Activated CD4-positive, alpha-beta T cell treated with anti-CD3 and anti-CD28 coated beads for 36 hours (primary cell): ENCODE results near the gene NEMP2. TPM values are rescaled to one million over a fixed set of nuclear protein-coding genes. Genes with fewer than 3 reads are reported as not detected.
"Not testable (repeated sequence)": the region's sequence is repeated elsewhere in the genome, so short reads cannot be mapped to it uniquely, and the experiment has no call there.

Experiments used
- ATAC-seq: fragments of 200-7000 bp; cut with Tn5 transposase; one replicate; pipeline ENCODE4 v1.10.0; 2021; ENCODE audit warnings: mild to moderate bottlenecking, moderate library complexity
- CTCF ChIA-PET: fragments of 350-600 bp; sonication (Branson Sonifier 250); formaldehyde crosslinking; loops from one replicate; lab custom pipeline; 2021; ENCODE audit warnings: antibody characterized with exemption; lab: Charles Lee
- POLR2A ChIA-PET: fragments of 350-600 bp; sonication (Branson Sonifier 250); formaldehyde crosslinking; loops from one replicate; lab custom pipeline; 2021; ENCODE audit warnings: antibody characterized with exemption, inconsistent platforms; lab: Charles Lee
- DNase-seq: peaks from one replicate; pipeline ENCODE4 v3.0.0-alpha.2; 2020
- H3K27ac Mint-ChIP-seq: one replicate; pipeline ENCODE4 v1.8.0; 2021; ENCODE audit warnings: mixed read lengths
- H3K27me3 Mint-ChIP-seq: one replicate; pipeline ENCODE4 v1.8.0; 2021; ENCODE audit warnings: mixed read lengths
- H3K36me3 Mint-ChIP-seq: one replicate; pipeline ENCODE4 v1.8.0; 2021; ENCODE audit warnings: low read depth, mixed read lengths
- H3K4me1 Mint-ChIP-seq: one replicate; pipeline ENCODE4 v1.8.0; 2021; ENCODE audit warnings: mixed read lengths
- H3K4me3 Mint-ChIP-seq: one replicate; pipeline ENCODE4 v1.8.0; 2021; ENCODE audit warnings: mild to moderate bottlenecking, moderate library complexity, mixed read lengths
- H3K9me3 Mint-ChIP-seq: one replicate; pipeline ENCODE4 v1.8.0; 2021; ENCODE audit warnings: low read depth, mixed read lengths
- intact Hi-C, 2 experiments: fragments of 100-400 bp; cut with DNase I in 1 of 2; cut with micrococcal nuclease in 1 of 2; formaldehyde crosslinking; loops; one replicate each; pipeline versions ENCODE4 v1.14.2 to v1.15.1; 2022 to 2024; cut with DNase I, micrococcal nuclease
- total RNA-seq, 2 experiments: library from RNA; stranded (reverse); gene quantifications; one replicate each; pipeline ENCODE4 v1.2.3, GENCODE V29; 2021

Gene NEMP2
- total RNA-seq, 2 experiments from 2014 or later: 24.6 to 25.1 TPM

- Mint-ChIP-seq H3K27ac (peak overlapping the region; percentile 72), H3K4me1 (peaks cover 52% of the 10 kb centered on the region), H3K36me3 (peaks cover 41% of the 10 kb centered on the region)
- H3K9me3 Mint-ChIP-seq, DNase-seq, POLR2A ChIA-PET, H3K4me3 Mint-ChIP-seq, intact Hi-C loops, H3K27me3 Mint-ChIP-seq, ATAC-seq: not testable (repeated sequence)
- CTCF ChIA-PET: interaction anchor here (1.2 kb wide), 1 partner anchor 31 kb away, joined by 4 read pairs; no protein-coding TSS in a partner anchor
Measured at GRCh38 chr2:190468354-190468753, 66.2 kb downstream of the NEMP2 start.

- H3K4me3 Mint-ChIP-seq: no peak overlapping the region
- H3K4me1 Mint-ChIP-seq: peaks cover 55% of the 10 kb centered on the region
- H3K27ac Mint-ChIP-seq: no peak overlapping the region
- POLR2A ChIA-PET: no interaction called here
- H3K27me3 Mint-ChIP-seq: no peaks in the 10 kb centered on the region
- CTCF ChIA-PET: interaction anchor here (0.6 to 1.2 kb wide), 4 partner anchors 12 to 31 kb away, joined by 3 to 4 read pairs (median 4); no protein-coding TSS in a partner anchor
- DNase-seq: no peak
- no peak for ATAC-seq
- no peaks in the 10 kb centered on the region for H3K9me3 Mint-ChIP-seq
- peaks cover 38% of the 10 kb centered on the region for H3K36me3 Mint-ChIP-seq
- intact Hi-C loops: no loop called here
Measured at GRCh38 chr2:190467575-190468083, 66.9 kb downstream of the NEMP2 start.

GRCh38 chr2:190466819-190467446, 67.6 kb downstream of the NEMP2 start:
- Mint-ChIP-seq H3K9me3 (no peaks in the 10 kb centered on the region), H3K27ac (no peak overlapping the region), H3K27me3 (no peaks in the 10 kb centered on the region), H3K4me3 (no peak overlapping the region), H3K4me1 (peaks cover 57% of the 10 kb centered on the region), H3K36me3 (peaks cover 32% of the 10 kb centered on the region)
- DNase-seq (no peak), ATAC-seq (no peak)
- CTCF ChIA-PET: interaction anchor here (0.6 to 0.7 kb wide), 2 partner anchors 13 to 21 kb away, joined by 3 to 4 read pairs; no protein-coding TSS in a partner anchor
- intact Hi-C loops: no loop called here
- POLR2A ChIA-PET: interaction anchor here (0.7 kb wide), 1 partner anchor 426 kb away, joined by 3 read pairs; no protein-coding TSS in a partner anchor

- no peak for ATAC-seq
- H3K27ac Mint-ChIP-seq: no peak overlapping the region
- no peaks in the 10 kb centered on the region for H3K9me3 Mint-ChIP-seq
- H3K27me3 Mint-ChIP-seq: no peaks in the 10 kb centered on the region
- H3K4me1 Mint-ChIP-seq: peaks cover 63% of the 10 kb centered on the region
- peaks cover 23% of the 10 kb centered on the region for H3K36me3 Mint-ChIP-seq
- no peak for DNase-seq
- ChIA-PET CTCF (no interaction called here), POLR2A (no interaction called here)
- no peak overlapping the region for H3K4me3 Mint-ChIP-seq
- intact Hi-C loops: no loop called here
Measured at GRCh38 chr2:190465060-190465459, 69.5 kb downstream of the NEMP2 start.

- no peak for ATAC-seq
- no peak for DNase-seq
- intact Hi-C loops: no loop called here
- ChIA-PET CTCF (interaction anchor here (0.7 to 1.0 kb wide), 2 partner anchors 11 to 475 kb away, joined by 3 read pairs; no protein-coding TSS in a partner anchor), POLR2A (interaction anchor here (0.5 to 0.7 kb wide), 2 partner anchors 71 to 625 kb away, joined by 4 read pairs; no protein-coding TSS in a partner anchor)
- Mint-ChIP-seq H3K4me3 (no peak overlapping the region), H3K27me3 (no peaks in the 10 kb centered on the region), H3K36me3 (peaks cover 21% of the 10 kb centered on the region), H3K27ac (peak overlapping the region; percentile 16), H3K4me1 (peaks cover 52% of the 10 kb centered on the region), H3K9me3 (no peaks in the 10 kb centered on the region)
Measured at GRCh38 chr2:190462611-190463010, 71.9 kb downstream of the NEMP2 start.

- ChIA-PET POLR2A (no interaction called here), CTCF (no interaction called here)
- Mint-ChIP-seq H3K9me3 (no peaks in the 10 kb centered on the region), H3K36me3 (peaks cover 25% of the 10 kb centered on the region), H3K4me1 (peaks cover 51% of the 10 kb centered on the region), H3K4me3 (no peak overlapping the region), H3K27ac (no peak overlapping the region), H3K27me3 (no peaks in the 10 kb centered on the region)
- intact Hi-C loops: no loop called here
- no peak for DNase-seq
- no peak for ATAC-seq
Measured at GRCh38 chr2:190462181-190462580, 72.3 kb downstream of the NEMP2 start.

GRCh38 chr2:190460487-190460886, 74.0 kb downstream of the NEMP2 start:
- ChIA-PET CTCF (interaction anchor here (0.6 to 1.5 kb wide), 2 partner anchors 13 to 164 kb away, joined by 3 to 6 read pairs; no protein-coding TSS in a partner anchor), POLR2A (no interaction called here)
- Mint-ChIP-seq H3K36me3 (peaks cover 31% of the 10 kb centered on the region), H3K27me3 (no peaks in the 10 kb centered on the region), H3K4me1 (peaks cover 42% of the 10 kb centered on the region), H3K4me3 (no peak overlapping the region), H3K9me3 (no peaks in the 10 kb centered on the region), H3K27ac (no peak overlapping the region)
- ATAC-seq: no peak
- DNase-seq: no peak
- intact Hi-C loops: no loop called here

- ChIA-PET POLR2A (no interaction called here), CTCF (interaction anchor here (0.6 to 1.5 kb wide), 5 partner anchors 10 to 164 kb away, joined by 3 to 6 read pairs (median 3); no protein-coding TSS in a partner anchor)
- H3K27me3 Mint-ChIP-seq: no peaks in the 10 kb centered on the region
- DNase-seq (no peak), ATAC-seq (no peak)
- no peak overlapping the region for H3K27ac Mint-ChIP-seq
- intact Hi-C loops: no loop called here
- no peak overlapping the region for H3K4me3 Mint-ChIP-seq
- H3K4me1 Mint-ChIP-seq: peaks cover 40% of the 10 kb centered on the region
- H3K36me3 Mint-ChIP-seq: peaks cover 34% of the 10 kb centered on the region
- H3K9me3 Mint-ChIP-seq: no peaks in the 10 kb centered on the region
Measured at GRCh38 chr2:190459881-190460280, 74.6 kb downstream of the NEMP2 start.

- H3K36me3 Mint-ChIP-seq: peaks cover 41% of the 10 kb centered on the region
- no peaks in the 10 kb centered on the region for H3K9me3 Mint-ChIP-seq
- ChIA-PET POLR2A (no interaction called here), CTCF (interaction anchor here (1.2 to 1.6 kb wide), 2 partner anchors 8 to 12 kb away, joined by 3 to 7 read pairs; no protein-coding TSS in a partner anchor)
- H3K4me1 Mint-ChIP-seq: peaks cover 30% of the 10 kb centered on the region
- intact Hi-C loops: no loop called here
- no peaks in the 10 kb centered on the region for H3K27me3 Mint-ChIP-seq
- H3K4me3 Mint-ChIP-seq: no peak overlapping the region
- no peak overlapping the region for H3K27ac Mint-ChIP-seq
- ATAC-seq (no peak), DNase-seq (no peak)
Measured at GRCh38 chr2:190458352-190459107, 76.0 kb downstream of the NEMP2 start.

- H3K27me3 Mint-ChIP-seq: no peaks in the 10 kb centered on the region
- ChIA-PET POLR2A (interaction anchor here (0.7 kb wide), 1 partner anchor 156 kb away, joined by 3 read pairs; no protein-coding TSS in a partner anchor), CTCF (interaction anchor here (0.9 to 1.5 kb wide), 3 partner anchors 11 to 13 kb away, joined by 3 read pairs; no protein-coding TSS in a partner anchor)
- no peak overlapping the region for H3K4me3 Mint-ChIP-seq
- peaks cover 33% of the 10 kb centered on the region for H3K4me1 Mint-ChIP-seq
- no peaks in the 10 kb centered on the region for H3K9me3 Mint-ChIP-seq
- DNase-seq: no peak
- H3K27ac Mint-ChIP-seq: no peak overlapping the region
- intact Hi-C loops: no loop called here
- no peak for ATAC-seq
- H3K36me3 Mint-ChIP-seq: peaks cover 46% of the 10 kb centered on the region
Measured at GRCh38 chr2:190457256-190457655, 77.3 kb downstream of the NEMP2 start.

- POLR2A ChIA-PET: interaction anchor here (0.7 kb wide), 1 partner anchor 157 kb away, joined by 3 read pairs; no protein-coding TSS in a partner anchor
- ATAC-seq: no peak
Measured at GRCh38 chr2:190456833-190457232, 77.7 kb downstream of the NEMP2 start.

More at GRCh38 chr2:190456833-190457232, 77.7 kb downstream of the NEMP2 start:
- CTCF ChIA-PET: interaction anchor here (0.9 to 1.5 kb wide), 3 partner anchors 10 to 13 kb away, joined by 3 read pairs; no protein-coding TSS in a partner anchor
- intact Hi-C loops: no loop called here
- H3K27ac Mint-ChIP-seq: no peak overlapping the region
- H3K27me3 Mint-ChIP-seq: no peaks in the 10 kb centered on the region
- no peaks in the 10 kb centered on the region for H3K9me3 Mint-ChIP-seq
- H3K36me3 Mint-ChIP-seq: peaks cover 46% of the 10 kb centered on the region
- DNase-seq: no peak
- peaks cover 36% of the 10 kb centered on the region for H3K4me1 Mint-ChIP-seq
- no peak overlapping the region for H3K4me3 Mint-ChIP-seq
